Suprapubic skin (tissue), 4 donors: ENCODE results near the gene PIP4K2B.

ENCODE experiments used
- EP300 ChIP-seq: sonication (generic); formaldehyde crosslinking; IDR thresholded peaks from one replicate; pipeline ENCODE4 v1.6.1; 2017; ENCODE audit warnings: antibody characterized with exemption
- POLR2AphosphoS5 ChIP-seq, 3 donors: sonication (generic); formaldehyde crosslinking; IDR thresholded peaks; one replicate each; pipeline ENCODE4 v1.6.1; 2017; ENCODE audit warnings: antibody characterized with exemption in 3 of 3
- TF ChIP-seq, protein P1 (sequence below), 2 donors: fragments of 200-600 bp in 1 of 2; fragments of 450-650 bp in 1 of 2; sonication (generic) in 1 of 2; IDR thresholded peaks; one replicate each; pipeline ENCODE4 v1.5.1; 2016 to 2019; ENCODE audit warnings: antibody characterized with exemption in 2 of 2, mild to moderate bottlenecking in 1 of 2, moderate library complexity in 1 of 2

DNA sequence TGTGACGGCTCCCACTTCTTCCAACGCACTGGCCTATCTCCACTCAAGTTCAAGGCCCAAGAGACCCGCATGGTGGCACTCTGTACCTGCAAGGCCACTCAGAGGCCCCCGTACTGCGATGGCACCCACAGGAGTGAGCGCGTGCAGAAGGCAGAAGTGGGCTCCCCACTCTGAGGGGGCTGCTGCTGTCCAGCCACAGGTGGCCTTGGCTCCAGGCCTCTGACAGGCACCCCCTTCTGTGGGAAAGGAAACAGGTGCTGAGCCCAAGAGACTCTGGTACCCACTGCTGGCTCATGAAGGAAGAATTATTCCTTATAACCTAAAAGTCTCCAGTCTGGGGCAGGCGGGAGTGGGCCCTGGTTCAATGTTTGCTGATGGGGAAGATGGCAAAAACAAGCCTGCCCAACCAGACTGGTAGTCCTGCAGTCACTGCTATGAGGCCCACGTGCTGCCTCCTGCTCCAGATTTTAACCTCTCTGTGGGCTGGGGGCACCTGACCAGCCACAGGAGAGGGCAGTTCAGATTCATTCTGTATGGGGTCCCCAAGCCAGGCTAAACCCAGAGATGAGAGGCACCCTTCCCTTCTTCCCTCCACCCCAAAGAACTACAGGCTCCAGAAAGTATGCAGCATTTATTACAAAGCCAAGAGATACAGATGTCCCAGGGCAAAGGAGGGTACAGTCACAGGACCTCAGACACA lies 65.9 kb downstream of the PIP4K2B start:
- TF ChIP-seq EP300 (no peak), POLR2AphosphoS5 (IDR thresholded peaks at IDR 0.05) (no peak)
- TF ChIP-seq, protein P1, sequence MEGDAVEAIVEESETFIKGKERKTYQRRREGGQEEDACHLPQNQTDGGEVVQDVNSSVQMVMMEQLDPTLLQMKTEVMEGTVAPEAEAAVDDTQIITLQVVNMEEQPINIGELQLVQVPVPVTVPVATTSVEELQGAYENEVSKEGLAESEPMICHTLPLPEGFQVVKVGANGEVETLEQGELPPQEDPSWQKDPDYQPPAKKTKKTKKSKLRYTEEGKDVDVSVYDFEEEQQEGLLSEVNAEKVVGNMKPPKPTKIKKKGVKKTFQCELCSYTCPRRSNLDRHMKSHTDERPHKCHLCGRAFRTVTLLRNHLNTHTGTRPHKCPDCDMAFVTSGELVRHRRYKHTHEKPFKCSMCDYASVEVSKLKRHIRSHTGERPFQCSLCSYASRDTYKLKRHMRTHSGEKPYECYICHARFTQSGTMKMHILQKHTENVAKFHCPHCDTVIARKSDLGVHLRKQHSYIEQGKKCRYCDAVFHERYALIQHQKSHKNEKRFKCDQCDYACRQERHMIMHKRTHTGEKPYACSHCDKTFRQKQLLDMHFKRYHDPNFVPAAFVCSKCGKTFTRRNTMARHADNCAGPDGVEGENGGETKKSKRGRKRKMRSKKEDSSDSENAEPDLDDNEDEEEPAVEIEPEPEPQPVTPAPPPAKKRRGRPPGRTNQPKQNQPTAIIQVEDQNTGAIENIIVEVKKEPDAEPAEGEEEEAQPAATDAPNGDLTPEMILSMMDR (IDR thresholded peaks at IDR 0.05) = no peak
